IPS DF 19.7 (cell line): ENCODE results near the gene C5orf47.
A peak's percentile ranks its signal among the peaks of the same experiment; 100 is the strongest.

ENCODE experiments used
- DNase-seq: peaks from one replicate; pipeline ENCODE4 v3.0.0-alpha.2; 2013; ENCODE audit warnings: low read depth, low spot score

The C5orf47 gene

GRCh38 chr5:173970878-173971650 is 17.9 kb upstream of the C5orf47 start:
- DNase-seq, result no peak

- DNase-seq, result no peak
These were observed 17.2 kb upstream of the C5orf47 start for GRCh38 chr5:173971681-173972345.

GRCh38 chr5:173972607-173972924 is 16.4 kb upstream of the C5orf47 start:
- no peak for DNase-seq

GRCh38 chr5:173972925-173973615 is 15.9 kb upstream of the C5orf47 start:
- DNase-seq, result peak; percentile 71

- no peak for DNase-seq
These were observed 15.4 kb upstream of the C5orf47 start for GRCh38 chr5:173973616-173973969.

GRCh38 chr5:173974688-173975239 is 14.2 kb upstream of the C5orf47 start:
- DNase-seq, result no peak

- DNase-seq, result no peak
These were observed 7.7 kb upstream of the C5orf47 start for GRCh38 chr5:173981185-173981761.

- DNase-seq, result no peak
These were observed 4.8 kb upstream of the C5orf47 start for GRCh38 chr5:173984218-173984617.

GRCh38 chr5:173989432-173990082 is 587 bp downstream of the C5orf47 start:
- DNase-seq, result no peak

- DNase-seq, result no peak
These were observed 8.4 kb downstream of the C5orf47 start for GRCh38 chr5:173997331-173997730.

- no peak for DNase-seq
These were observed 9.6 kb downstream of the C5orf47 start for GRCh38 chr5:173998531-173998930.

- DNase-seq, result no peak
These were observed 11.1 kb downstream of the C5orf47 start for GRCh38 chr5:174000076-174000475.

- DNase-seq, result no peak
These were observed 14.8 kb downstream of the C5orf47 start for GRCh38 chr5:174003795-174004194.

- no peak for DNase-seq
These were observed 20.0 kb downstream of the C5orf47 start for GRCh38 chr5:174008922-174009321.

- no peak for DNase-seq
These were observed 21.4 kb downstream of the C5orf47 start for GRCh38 chr5:174010365-174010764.

GRCh38 chr5:174011441-174011840 is 22.5 kb downstream of the C5orf47 start:
- no peak for DNase-seq

GRCh38 chr5:174020069-174020927 is 31.3 kb downstream of the C5orf47 start:
- DNase-seq, result peak; percentile 50

- no peak for DNase-seq
These were observed 31.9 kb downstream of the C5orf47 start for GRCh38 chr5:174020928-174021304.

- peak; percentile 38 for DNase-seq
These were observed 33.6 kb downstream of the C5orf47 start for GRCh38 chr5:174022384-174023095.

- DNase-seq, result no peak
These were observed 41.3 kb downstream of the C5orf47 start for GRCh38 chr5:174030286-174030685.
